ENCODE measurements around the gene ANTKMT.
A peak's percentile ranks its signal among the peaks of the same experiment; 100 is the strongest.
"Not testable (repeated sequence)": the region's sequence is repeated elsewhere in the genome, so short reads cannot be mapped to it uniquely, and the experiment has no call there.

Gene ANTKMT

DNA sequence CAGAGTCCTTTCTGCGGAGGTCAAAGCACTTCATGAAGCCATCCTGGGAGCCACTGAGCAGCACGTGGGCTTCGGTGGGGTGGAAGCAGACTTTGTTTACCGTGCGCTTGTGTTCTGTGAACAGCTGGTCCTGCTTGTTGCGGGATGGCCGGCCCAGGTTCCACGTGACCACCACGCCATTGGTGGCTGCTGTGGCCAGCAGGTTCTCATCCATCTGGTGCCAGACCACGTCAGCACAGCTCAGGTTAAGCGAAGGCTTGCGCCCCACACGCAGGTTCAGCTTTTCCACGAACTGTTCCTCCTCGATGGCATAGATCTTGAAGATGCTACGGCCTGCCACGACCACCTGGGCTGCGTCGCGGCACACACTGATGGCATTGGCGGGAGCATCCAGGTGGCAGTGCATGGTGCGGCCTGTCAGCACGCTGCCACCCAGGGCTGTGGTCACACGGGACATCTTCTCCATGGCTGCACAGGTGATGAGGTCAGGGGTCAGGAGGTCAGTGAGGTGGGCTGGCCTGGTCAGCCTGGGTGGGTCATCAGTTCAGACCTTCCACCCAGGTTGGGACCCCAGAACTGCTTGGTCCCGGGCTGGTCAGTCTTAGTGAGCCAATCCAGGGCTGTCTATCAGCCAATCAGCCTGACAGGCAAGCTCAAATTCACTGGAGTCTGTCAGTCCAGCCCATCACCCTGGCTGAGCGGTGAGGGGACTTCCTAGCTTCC lies 31.6 kb upstream of the ANTKMT start:
- H3K9me3 Mint-ChIP-seq = no peaks in the 10 kb centered on the region
- peak overlapping the region; percentile 93 for H3K27ac Mint-ChIP-seq
- peak overlapping the region; percentile 95 for H3K4me3 Mint-ChIP-seq
- H3K36me3 Mint-ChIP-seq = no peaks in the 10 kb centered on the region
- H3K27me3 Mint-ChIP-seq = no peaks in the 10 kb centered on the region
- peaks cover 15% of the 10 kb centered on the region for H3K4me1 Mint-ChIP-seq

DNA sequence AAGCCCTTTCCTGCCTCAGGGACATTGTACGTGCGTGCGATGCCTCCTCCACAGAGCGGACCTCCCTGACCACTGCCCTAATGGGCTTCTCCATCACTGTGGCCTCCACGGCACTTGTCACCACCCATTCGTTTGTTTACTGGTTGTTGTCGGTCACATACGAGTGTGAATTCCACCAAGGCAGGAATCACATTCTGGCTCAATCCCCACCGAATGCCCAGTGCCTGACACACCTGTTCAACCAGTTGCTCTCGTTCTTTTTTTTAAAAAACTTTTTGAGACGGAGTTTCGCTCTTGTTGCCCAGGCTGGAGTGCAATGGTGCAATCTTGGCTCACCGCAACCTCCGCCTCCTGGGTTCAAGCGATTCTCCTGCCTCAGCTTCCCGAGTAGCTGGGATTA lies 29.7 kb upstream of the ANTKMT start:
- Mint-ChIP-seq H3K4me1 (peaks cover 23% of the 10 kb centered on the region), H3K4me3 (peak overlapping the region; percentile 55), H3K27ac (peak overlapping the region; percentile 80)
- not testable (repeated sequence) for H3K36me3 Mint-ChIP-seq, H3K9me3 Mint-ChIP-seq, H3K27me3 Mint-ChIP-seq

DNA sequence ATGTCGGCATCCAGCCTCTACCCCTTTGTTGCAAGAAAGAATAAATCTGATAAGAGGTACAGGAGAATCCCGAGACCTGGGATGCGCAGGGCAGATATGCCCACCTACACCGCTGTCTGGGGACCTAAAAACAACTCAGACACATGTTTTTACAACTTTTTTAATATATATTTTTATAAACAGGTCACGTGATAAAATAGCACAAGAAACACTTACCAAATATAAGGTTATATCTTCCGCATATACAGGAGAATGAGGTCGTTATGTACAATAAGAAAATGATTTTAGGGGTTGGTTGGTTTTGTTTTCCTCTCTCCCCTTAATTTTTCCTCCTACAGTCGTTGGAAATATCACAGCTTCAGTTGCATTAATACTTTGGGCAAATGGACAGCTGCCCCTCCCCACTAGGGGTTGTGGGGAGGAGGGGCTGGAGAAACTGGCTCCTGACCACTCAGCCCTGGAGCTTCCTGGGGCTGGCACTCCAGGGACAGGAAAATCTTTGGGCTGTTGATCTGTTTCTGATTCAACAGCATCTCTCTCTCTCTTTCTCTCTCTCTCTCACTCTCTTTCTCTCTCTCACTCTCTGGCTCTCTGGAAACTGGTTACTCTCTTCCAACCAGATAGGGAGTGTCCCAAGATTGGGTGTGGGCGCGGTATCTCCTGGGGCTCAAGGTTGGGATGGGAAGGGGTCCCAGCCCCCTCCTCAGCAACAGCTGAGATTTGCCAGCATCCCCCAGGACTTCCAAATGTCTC lies 28.4 kb upstream of the ANTKMT start:
- H3K27ac Mint-ChIP-seq = peak overlapping the region; percentile 60
- no peaks in the 10 kb centered on the region for H3K9me3 Mint-ChIP-seq
- peaks cover 28% of the 10 kb centered on the region for H3K4me1 Mint-ChIP-seq
- H3K4me3 Mint-ChIP-seq = peak overlapping the region; percentile 9
- no peaks in the 10 kb centered on the region for H3K36me3 Mint-ChIP-seq
- H3K27me3 Mint-ChIP-seq = no peaks in the 10 kb centered on the region

DNA sequence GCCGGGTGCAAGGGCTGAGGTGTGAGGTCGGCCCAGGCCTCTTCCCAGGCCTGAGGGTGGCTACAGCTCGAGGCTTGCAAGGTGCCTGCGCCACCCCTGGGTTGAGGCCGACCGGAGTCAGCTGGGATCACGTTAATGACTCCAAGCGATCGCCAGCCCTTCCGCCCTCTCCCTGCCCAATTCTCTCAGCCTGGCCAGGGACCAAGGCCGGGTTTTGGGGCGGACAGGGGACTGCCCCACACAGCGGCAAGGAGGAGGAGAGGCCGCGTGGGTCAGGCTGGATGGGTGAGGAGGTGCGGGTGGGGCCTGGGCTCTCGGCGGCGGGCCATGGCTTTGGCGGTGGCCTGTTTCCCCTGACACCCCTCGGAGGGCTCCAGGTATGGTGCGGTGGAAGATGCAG lies 27.6 kb upstream of the ANTKMT start:
- H3K27me3 Mint-ChIP-seq = no peaks in the 10 kb centered on the region
- H3K4me3 Mint-ChIP-seq = peak overlapping the region; percentile 19
- H3K9me3 Mint-ChIP-seq = no peaks in the 10 kb centered on the region
- peaks cover 28% of the 10 kb centered on the region for H3K4me1 Mint-ChIP-seq
- no peaks in the 10 kb centered on the region for H3K36me3 Mint-ChIP-seq
- no peak overlapping the region for H3K27ac Mint-ChIP-seq

DNA sequence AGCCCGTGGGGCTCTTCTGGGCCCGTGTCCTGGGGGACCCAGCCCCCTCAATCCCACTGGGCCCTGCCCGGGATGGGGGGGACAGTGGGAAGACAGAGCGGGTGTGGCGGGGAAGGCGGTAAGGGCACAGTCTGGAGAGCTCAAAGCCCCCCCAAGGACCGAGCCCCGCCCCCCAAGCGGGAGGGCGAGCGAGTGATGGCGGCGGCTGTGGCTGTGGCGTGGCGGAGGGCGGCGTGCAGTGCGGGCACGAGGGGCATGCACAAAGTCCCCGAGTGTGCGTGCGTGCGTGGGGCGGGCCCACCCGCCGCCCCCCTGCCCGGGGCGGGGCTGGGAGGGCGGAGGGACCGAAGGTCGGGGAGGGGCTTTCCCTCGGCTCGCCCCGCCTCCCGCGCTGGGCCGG lies 27.2 kb upstream of the ANTKMT start:
- Mint-ChIP-seq H3K9me3 (no peaks in the 10 kb centered on the region), H3K27ac (no peak overlapping the region), H3K36me3 (no peaks in the 10 kb centered on the region), H3K4me1 (peaks cover 28% of the 10 kb centered on the region), H3K27me3 (no peaks in the 10 kb centered on the region), H3K4me3 (peak overlapping the region; percentile 19)

DNA sequence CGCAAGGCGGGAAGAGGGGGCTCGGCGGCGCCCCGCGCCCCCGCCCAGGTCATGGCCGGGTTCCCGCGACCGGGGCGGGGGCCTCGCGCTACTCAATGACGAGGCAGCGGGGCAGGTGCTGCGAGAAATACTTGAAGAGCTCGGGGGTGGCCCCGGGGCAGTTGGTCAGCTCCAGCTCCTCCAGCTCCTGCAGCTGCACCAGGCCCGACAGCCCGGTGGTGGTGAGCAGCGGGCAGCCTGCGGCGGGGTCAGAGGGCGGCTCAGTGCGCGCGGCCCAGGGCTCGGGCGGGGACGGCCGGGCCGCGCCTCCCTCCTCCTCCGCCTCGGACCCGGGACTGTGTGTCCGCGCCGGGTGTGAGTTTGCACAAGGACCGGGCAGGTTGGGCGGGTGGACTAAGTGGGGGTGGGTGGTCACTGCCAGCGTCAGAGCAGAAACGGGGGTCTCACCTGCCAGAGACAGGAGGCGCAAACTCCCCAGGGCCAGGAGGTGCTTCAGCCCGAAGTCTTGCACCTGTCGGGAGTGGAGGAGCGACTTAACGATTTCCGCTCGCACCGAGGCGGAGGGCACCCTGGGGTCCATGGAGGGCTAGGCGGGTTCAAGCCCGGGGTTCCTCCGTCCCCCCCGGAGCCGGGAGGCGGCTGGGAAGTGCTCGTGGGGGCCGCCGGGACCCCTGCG lies 26.6 kb upstream of the ANTKMT start:
- no peaks in the 10 kb centered on the region for H3K9me3 Mint-ChIP-seq
- no peaks in the 10 kb centered on the region for H3K36me3 Mint-ChIP-seq
- H3K4me3 Mint-ChIP-seq = peak overlapping the region; percentile 64
- H3K27ac Mint-ChIP-seq = no peak overlapping the region
- H3K4me1 Mint-ChIP-seq = peaks cover 28% of the 10 kb centered on the region
- H3K27me3 Mint-ChIP-seq = no peaks in the 10 kb centered on the region

DNA sequence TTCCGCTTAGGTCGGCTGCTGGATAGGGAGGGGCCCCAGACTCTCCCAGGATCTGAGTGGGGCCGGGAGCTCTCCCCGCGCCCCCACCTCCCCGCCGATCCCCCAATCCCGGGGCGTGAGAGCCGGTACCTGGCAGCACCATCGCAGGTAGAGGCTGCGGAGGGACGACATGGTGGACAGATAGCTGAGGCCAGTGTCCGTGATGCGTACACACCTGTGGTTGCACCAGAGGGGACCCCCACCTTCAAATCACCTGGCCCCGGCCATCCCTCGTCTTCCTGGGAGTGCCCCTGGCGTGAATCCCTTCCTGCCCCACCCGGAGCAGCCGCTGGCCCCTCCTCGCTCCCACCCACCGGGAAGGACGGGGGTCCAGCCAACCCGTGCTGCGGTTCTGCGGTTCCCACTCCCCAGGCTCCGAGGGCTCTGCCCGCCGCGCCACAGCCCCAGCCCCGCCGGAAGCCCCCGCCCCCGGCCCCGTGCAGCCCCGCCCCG lies 26.0 kb upstream of the ANTKMT start:
- Mint-ChIP-seq H3K4me1 (peaks cover 26% of the 10 kb centered on the region), H3K9me3 (no peaks in the 10 kb centered on the region), H3K27ac (no peak overlapping the region), H3K4me3 (no peak overlapping the region), H3K36me3 (no peaks in the 10 kb centered on the region), H3K27me3 (no peaks in the 10 kb centered on the region)

DNA sequence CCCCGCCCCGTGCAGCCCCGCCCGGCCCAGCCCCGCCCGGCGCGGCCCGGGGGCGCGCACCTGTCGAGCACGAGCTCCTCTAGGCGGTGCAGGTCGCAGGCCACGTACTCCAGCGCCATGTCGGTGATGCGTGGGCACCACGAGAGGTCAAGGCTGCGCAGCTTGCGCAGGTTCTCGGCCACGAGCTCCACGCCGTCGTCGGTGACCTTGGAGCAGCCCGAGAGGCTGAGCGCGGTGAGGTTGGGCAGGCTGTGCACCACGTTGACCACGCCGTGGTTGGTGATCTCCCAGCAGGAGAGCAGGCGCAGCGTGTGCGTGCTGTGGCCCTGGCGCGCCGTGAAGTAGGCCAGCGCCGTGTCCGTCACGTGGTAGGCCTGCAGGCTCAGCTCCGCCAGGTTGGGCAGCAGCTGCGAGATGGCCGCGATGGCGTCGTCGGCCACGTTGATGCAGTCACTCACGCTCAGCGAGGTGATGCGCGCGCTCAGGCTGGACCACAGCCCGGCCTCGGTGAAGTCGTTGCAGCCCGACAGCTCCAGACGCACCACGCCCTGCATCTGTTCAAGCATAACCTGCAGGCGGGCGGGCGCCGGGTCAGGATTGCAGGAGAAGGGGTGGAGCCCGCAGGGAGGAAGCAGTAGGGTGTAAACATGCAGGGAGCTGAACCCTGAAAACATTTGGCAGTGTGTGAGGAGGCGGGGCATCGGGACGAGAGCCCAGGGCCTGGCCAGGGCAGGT lies 25.4 kb upstream of the ANTKMT start:
- Mint-ChIP-seq H3K36me3 (no peaks in the 10 kb centered on the region), H3K4me3 (peak overlapping the region; percentile 79), H3K27me3 (no peaks in the 10 kb centered on the region), H3K27ac (no peak overlapping the region), H3K9me3 (no peaks in the 10 kb centered on the region), H3K4me1 (peaks cover 22% of the 10 kb centered on the region)

DNA sequence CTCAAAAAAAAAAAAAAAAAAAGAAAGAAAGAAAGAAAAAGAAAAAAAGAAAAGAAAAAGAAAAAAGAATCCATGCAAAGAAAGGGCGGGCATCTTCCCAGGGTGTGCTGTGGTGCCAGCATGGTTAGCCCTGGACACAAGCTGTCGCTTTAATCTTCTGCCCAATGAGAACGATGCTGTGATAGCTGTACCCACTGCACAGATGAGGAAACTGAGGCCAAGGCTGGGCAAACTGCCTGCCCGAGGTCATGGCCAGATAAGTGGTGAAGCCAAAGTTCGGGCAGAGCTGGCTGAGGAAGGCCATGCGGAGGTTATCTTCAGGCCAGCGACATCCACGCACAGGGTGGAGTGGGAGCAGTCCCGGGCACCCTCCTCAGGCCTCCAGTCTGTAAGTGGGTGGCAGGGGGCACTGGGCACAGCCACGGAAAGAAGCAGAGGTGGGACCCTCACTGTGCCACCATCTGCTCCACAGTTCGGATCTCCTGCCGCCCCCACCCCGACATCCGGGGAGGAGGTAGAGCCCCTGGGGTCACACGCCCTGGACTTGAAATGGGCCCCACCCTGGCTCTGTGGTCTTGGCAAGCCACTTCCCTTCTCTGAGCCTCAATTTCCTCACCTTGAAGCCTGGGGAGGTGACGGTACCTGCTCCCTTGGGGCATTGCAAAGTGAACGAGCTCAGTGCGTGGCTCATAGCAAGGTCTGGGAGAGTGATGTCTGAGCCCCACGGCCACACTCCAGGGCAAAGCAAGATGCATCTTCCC lies 21.9 kb upstream of the ANTKMT start:
- H3K27ac Mint-ChIP-seq = no peak overlapping the region
- H3K36me3 Mint-ChIP-seq = no peaks in the 10 kb centered on the region
- peaks cover 9% of the 10 kb centered on the region for H3K27me3 Mint-ChIP-seq
- no peak overlapping the region for H3K4me3 Mint-ChIP-seq
- peaks cover 22% of the 10 kb centered on the region for H3K4me1 Mint-ChIP-seq
- H3K9me3 Mint-ChIP-seq = no peaks in the 10 kb centered on the region

DNA sequence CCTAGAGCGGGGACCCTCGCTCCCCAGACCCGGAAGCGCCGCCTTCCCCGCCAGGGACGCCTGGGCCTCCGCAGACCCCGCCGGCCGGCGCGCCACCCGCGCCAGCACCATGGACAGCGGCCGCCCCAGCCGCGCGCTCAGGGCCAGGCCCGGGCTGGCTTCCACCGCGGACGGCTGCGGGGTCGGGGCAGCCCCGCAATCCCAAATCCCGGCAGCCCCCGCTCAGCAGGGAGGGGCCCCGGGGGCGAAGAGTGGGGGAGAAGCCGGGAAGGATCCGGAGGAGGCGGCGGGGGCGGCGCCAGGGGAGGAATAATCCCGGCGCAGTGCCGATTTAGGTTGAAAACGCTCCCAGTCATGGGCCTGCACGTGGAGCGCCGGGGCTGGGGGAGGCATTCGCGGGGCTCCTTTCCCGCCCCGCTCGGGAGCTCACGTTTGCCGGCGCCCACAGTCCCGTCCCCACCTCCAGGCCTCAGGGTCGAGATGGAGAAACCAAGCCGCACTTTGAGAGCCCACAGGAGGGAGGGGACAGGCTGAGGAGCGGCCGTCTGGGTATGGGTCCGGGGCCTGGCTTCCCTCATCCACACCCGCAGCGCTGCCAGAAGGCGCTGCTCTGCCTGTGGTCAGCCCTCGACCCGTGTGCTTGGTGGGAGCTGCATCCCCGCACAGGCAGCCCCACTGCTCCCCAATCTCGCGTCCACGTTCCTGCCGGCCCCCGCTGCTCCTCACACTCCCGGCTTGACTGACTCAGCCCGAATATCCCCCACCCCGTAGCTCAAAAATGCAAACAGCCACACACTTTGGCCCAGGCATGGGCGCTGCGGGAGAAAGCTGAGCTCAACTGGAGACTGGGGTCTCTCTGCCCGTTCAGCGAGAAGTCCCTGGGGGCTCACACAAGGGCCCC lies 20.0 kb upstream of the ANTKMT start:
- no peak overlapping the region for H3K4me3 Mint-ChIP-seq
- peaks cover 12% of the 10 kb centered on the region for H3K27me3 Mint-ChIP-seq
- H3K27ac Mint-ChIP-seq = no peak overlapping the region
- H3K4me1 Mint-ChIP-seq = peaks cover 15% of the 10 kb centered on the region
- H3K9me3 Mint-ChIP-seq = no peaks in the 10 kb centered on the region
- H3K36me3 Mint-ChIP-seq = no peaks in the 10 kb centered on the region

DNA sequence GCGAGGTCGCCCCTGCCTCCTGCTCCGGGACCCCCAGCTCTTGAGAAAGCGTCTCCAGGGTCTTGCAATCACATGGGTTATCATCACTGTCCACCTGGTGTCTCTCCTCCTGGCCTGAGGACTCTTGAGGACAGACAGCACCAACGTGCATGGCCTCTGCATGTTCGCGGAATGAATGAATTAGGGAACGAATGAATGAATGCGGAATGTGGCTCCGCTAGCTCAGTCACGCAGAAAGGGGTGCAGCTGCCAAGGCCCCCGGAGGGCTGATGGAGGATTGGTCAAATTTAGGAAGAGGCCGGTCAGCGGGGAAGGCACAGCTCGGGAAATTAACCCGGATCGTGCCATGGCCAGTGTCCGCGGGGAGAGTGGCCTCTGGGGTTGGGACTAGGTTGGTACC lies 18.6 kb upstream of the ANTKMT start:
- no peak overlapping the region for H3K27ac Mint-ChIP-seq
- H3K9me3 Mint-ChIP-seq = no peaks in the 10 kb centered on the region
- H3K27me3 Mint-ChIP-seq = peaks cover 14% of the 10 kb centered on the region
- peaks cover 9% of the 10 kb centered on the region for H3K4me1 Mint-ChIP-seq
- no peak overlapping the region for H3K4me3 Mint-ChIP-seq
- H3K36me3 Mint-ChIP-seq = no peaks in the 10 kb centered on the region

DNA sequence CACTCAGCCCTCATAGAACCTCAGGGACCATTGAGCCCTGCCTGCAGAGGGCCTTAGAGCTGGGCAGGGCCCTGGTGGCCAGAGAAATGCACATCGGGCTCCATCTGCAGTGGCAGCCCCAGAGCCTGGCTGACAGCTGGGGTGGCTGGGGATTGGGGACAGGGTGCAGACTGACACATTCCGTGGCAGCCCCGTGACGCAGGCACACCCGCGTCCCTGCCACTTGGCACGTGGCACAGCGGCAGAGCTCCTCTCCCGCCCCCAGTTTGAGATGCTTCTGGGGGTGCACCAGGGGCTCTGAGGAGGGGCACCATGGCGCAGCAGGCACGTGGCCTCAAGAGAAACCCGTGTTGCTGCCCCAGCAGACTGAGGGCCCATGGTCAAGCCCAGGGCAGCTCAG lies 17.5 kb upstream of the ANTKMT start:
- Mint-ChIP-seq H3K27ac (no peak overlapping the region), H3K4me1 (peaks cover 9% of the 10 kb centered on the region), H3K27me3 (peaks cover 19% of the 10 kb centered on the region), H3K36me3 (no peaks in the 10 kb centered on the region), H3K9me3 (no peaks in the 10 kb centered on the region), H3K4me3 (no peak overlapping the region)

DNA sequence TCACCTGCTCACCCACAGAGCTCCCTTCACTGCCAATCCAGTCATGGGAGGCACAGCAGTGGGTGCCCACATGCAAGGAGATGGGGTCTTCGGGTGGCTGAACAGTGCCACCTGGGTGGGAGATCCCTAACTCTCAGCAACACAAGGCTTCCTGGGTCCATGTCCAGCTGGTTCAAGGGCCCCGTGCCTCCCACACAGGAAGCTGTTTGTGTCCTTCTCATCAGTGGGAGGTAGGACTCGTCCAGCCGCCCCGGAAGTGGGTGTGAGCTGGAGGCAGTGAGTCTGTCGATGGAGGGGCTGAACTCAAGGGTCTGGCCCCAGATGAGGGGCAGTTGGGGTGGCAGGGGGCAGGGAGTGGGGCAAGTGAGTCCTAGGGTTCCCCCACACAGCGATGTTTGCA lies 16.9 kb upstream of the ANTKMT start:
- H3K9me3 Mint-ChIP-seq = no peaks in the 10 kb centered on the region
- no peak overlapping the region for H3K4me3 Mint-ChIP-seq
- peaks cover 23% of the 10 kb centered on the region for H3K27me3 Mint-ChIP-seq

More for the DNA sequence above, 16.9 kb upstream of the ANTKMT start:
- Mint-ChIP-seq H3K4me1 (peaks cover 9% of the 10 kb centered on the region), H3K27ac (no peak overlapping the region), H3K36me3 (no peaks in the 10 kb centered on the region)
